Suprapubic skin (tissue), 3 donors: ENCODE data around the gene CD244.
"Not testable (repeated sequence)": the region's sequence is repeated elsewhere in the genome, so short reads cannot be mapped to it uniquely, and the experiment has no call there.

Source experiments
- CTCF ChIP-seq, 2 donors: fragments of 200-600 bp in 1 of 2; fragments of 450-650 bp in 1 of 2; sonication (generic) in 1 of 2; IDR thresholded peaks; one replicate each; pipeline ENCODE4 v1.5.1; 2016 to 2019; ENCODE audit warnings: antibody characterized with exemption in 2 of 2, mild to moderate bottlenecking in 1 of 2, moderate library complexity in 1 of 2
- EP300 ChIP-seq: sonication (generic); formaldehyde crosslinking; IDR thresholded peaks from one replicate; pipeline ENCODE4 v1.6.1; 2017; ENCODE audit warnings: antibody characterized with exemption
- POLR2A ChIP-seq, 2 donors: fragments of 450-650 bp; IDR thresholded peaks; one replicate each; pipeline ENCODE4 v1.6.1; 2017; ENCODE audit warnings: antibody characterized with exemption in 2 of 2, mild to moderate bottlenecking in 2 of 2, moderate library complexity in 2 of 2

GRCh38 chr1:160782988-160783765 lies 79.5 kb downstream of the CD244 start:
- TF ChIP-seq CTCF (IDR thresholded peaks at IDR 0.05); POLR2A (IDR thresholded peaks at IDR 0.05); EP300: not testable (repeated sequence)
